DND-41 (cell line): ENCODE measurements around the gene CHAC1.

Experiments used
- ATAC-seq: fragments of 200-7000 bp; cut with Tn5 transposase; 3 replicates; pipeline ENCODE4 v1.9.1; 2021; ENCODE audit warnings: low read depth; ENCODE audit not compliant: insufficient read depth
- DNase-seq: peaks from one replicate; pipeline ENCODE4 v3.0.0-alpha.2; 2020
- H2AFZ ChIP-seq: 2 replicates; pipeline ENCODE4 v1.6.0; 2012; ENCODE audit warnings: low read depth, low read length
- H3K27ac ChIP-seq: 2 replicates; pipeline ENCODE4 v1.5.1; 2012; ENCODE audit warnings: low read length, inconsistent platforms
- H3K27me3 ChIP-seq: fragments of 200-600 bp; sonication (generic); 2 replicates; pipeline ENCODE4 v1.6.0; 2012; ENCODE audit warnings: low read length, mild to moderate bottlenecking, inconsistent platforms; ENCODE audit not compliant: insufficient read depth, poor library complexity
- H3K36me3 ChIP-seq: 2 replicates; pipeline ENCODE4 v1.5.1; 2012; ENCODE audit warnings: low read length, inconsistent platforms; ENCODE audit not compliant: insufficient read depth
- H3K4me1 ChIP-seq: 2 replicates; pipeline ENCODE4 v1.5.1; 2012; ENCODE audit warnings: mild to moderate bottlenecking, low read length; ENCODE audit not compliant: insufficient read depth
- H3K4me2 ChIP-seq: 2 replicates; pipeline ENCODE4 v1.6.0; 2012; ENCODE audit warnings: mild to moderate bottlenecking, moderate library complexity, low read length, inconsistent platforms; ENCODE audit not compliant: insufficient read depth
- H3K4me3 ChIP-seq, 2 experiments: fragments of 200-600 bp in 1 of 2; shearing (Covaris generic) in 1 of 2; 2 replicates each; pipeline ENCODE4 v1.5.1; 2012 to 2016; ENCODE audit warnings: inconsistent platforms in 2 of 2, low read length in 2 of 2, mild to moderate bottlenecking in 2 of 2, low read depth in 1 of 2, moderate library complexity in 1 of 2
- H3K79me2 ChIP-seq: 2 replicates; pipeline ENCODE4 v1.6.0; 2012; ENCODE audit warnings: low read length, inconsistent platforms; ENCODE audit not compliant: insufficient read depth
- H3K9ac ChIP-seq: 2 replicates; pipeline ENCODE4 v1.6.0; 2012; ENCODE audit warnings: low read depth, mild to moderate bottlenecking, inconsistent platforms, low read length, moderate library complexity
- H3K9me3 ChIP-seq: 2 replicates; pipeline ENCODE4 v1.5.1; 2012; ENCODE audit warnings: low read length, moderate library complexity, mild to moderate bottlenecking, inconsistent platforms; ENCODE audit not compliant: insufficient read depth, severe bottlenecking
- H4K20me1 ChIP-seq: 2 replicates; pipeline ENCODE4 v1.6.0; 2012; ENCODE audit warnings: low read length; ENCODE audit not compliant: insufficient read depth
- CTCF ChIP-seq: IDR thresholded peaks from 2 replicates; pipeline ENCODE4 v1.5.1; 2012; ENCODE audit warnings: borderline replicate concordance, low read length, moderate library complexity, mild to moderate bottlenecking; ENCODE audit not compliant: poor library complexity, severe bottlenecking; ENCODE audit errors: extremely low read depth
- EZH2 ChIP-seq: IDR thresholded peaks from 3 replicates; pipeline ENCODE4 v1.6.1; 2012; ENCODE audit warnings: borderline replicate concordance, low read depth, mild to moderate bottlenecking, moderate library complexity, low read length, inconsistent platforms; ENCODE audit not compliant: severe bottlenecking

Gene CHAC1

GRCh38 chr15:40976819-40977218, 23.5 kb downstream of the CHAC1 start:
- no peak overlapping the region for H3K27ac ChIP-seq
- no peak for DNase-seq
- no peaks in the 10 kb centered on the region for H3K4me1 ChIP-seq
- TF ChIP-seq CTCF: no peak
- no peak for TF ChIP-seq EZH2
- H3K4me2 ChIP-seq: no peak overlapping the region
- H3K9me3 ChIP-seq: no peaks in the 10 kb centered on the region
- H3K79me2 ChIP-seq: no peaks in the 10 kb centered on the region
- no peak overlapping the region for H2AFZ ChIP-seq
- no peak overlapping the region for H3K9ac ChIP-seq
- no peak overlapping the region for H3K4me3 ChIP-seq
- H3K27me3 ChIP-seq: no peaks in the 10 kb centered on the region
- ATAC-seq: no peak
- H4K20me1 ChIP-seq: no peaks in the 10 kb centered on the region
- H3K36me3 ChIP-seq: peaks cover 59% of the 10 kb centered on the region

- Histone ChIP-seq H4K20me1 (no peaks in the 10 kb centered on the region), H3K9me3 (no peaks in the 10 kb centered on the region), H3K27ac (no peak overlapping the region), H3K4me3 (no peak overlapping the region), H3K27me3 (no peaks in the 10 kb centered on the region), H3K36me3 (peaks cover 72% of the 10 kb centered on the region), H3K4me2 (no peak overlapping the region), H3K4me1 (no peaks in the 10 kb centered on the region), H3K79me2 (no peaks in the 10 kb centered on the region), H3K9ac (no peak overlapping the region), H2AFZ (no peak overlapping the region)
- TF ChIP-seq CTCF (no peak), EZH2 (no peak)
- DNase-seq (no peak), ATAC-seq (no peak)
These were observed 24.9 kb downstream of the CHAC1 start for GRCh38 chr15:40978141-40978540.

GRCh38 chr15:40978562-40978961, 25.3 kb downstream of the CHAC1 start:
- no peak overlapping the region for H3K27ac ChIP-seq
- H3K4me2 ChIP-seq: no peak overlapping the region
- no peak overlapping the region for H3K9ac ChIP-seq
- H3K27me3 ChIP-seq: no peaks in the 10 kb centered on the region
- peaks cover 76% of the 10 kb centered on the region for H3K36me3 ChIP-seq
- no peaks in the 10 kb centered on the region for H3K4me1 ChIP-seq
- H4K20me1 ChIP-seq: no peaks in the 10 kb centered on the region
- no peaks in the 10 kb centered on the region for H3K79me2 ChIP-seq
- ATAC-seq (no peak), DNase-seq (no peak)
- H2AFZ ChIP-seq: no peak overlapping the region
- TF ChIP-seq CTCF (no peak), EZH2 (no peak)
- H3K4me3 ChIP-seq: no peak overlapping the region
- H3K9me3 ChIP-seq: no peaks in the 10 kb centered on the region

GRCh38 chr15:40981186-40981585, 27.9 kb downstream of the CHAC1 start:
- H3K9me3 ChIP-seq: no peaks in the 10 kb centered on the region
- H2AFZ ChIP-seq: no peak overlapping the region
- H3K79me2 ChIP-seq: no peaks in the 10 kb centered on the region
- no peak overlapping the region for H3K9ac ChIP-seq
- no peak for DNase-seq
- no peaks in the 10 kb centered on the region for H3K4me1 ChIP-seq
- no peak overlapping the region for H3K4me2 ChIP-seq
- H3K36me3 ChIP-seq: peaks cover 96% of the 10 kb centered on the region
- H3K4me3 ChIP-seq: no peak overlapping the region
- no peak overlapping the region for H3K27ac ChIP-seq
- no peaks in the 10 kb centered on the region for H3K27me3 ChIP-seq
- no peak for ATAC-seq
- no peaks in the 10 kb centered on the region for H4K20me1 ChIP-seq
- TF ChIP-seq CTCF: no peak
- no peak for TF ChIP-seq EZH2
